DND-41 (cell line): Measurements from ENCODE around the gene VWC2L.

Experiments
- ATAC-seq: fragments of 200-7000 bp; cut with Tn5 transposase; 3 replicates; pipeline ENCODE4 v1.9.1; 2021; ENCODE audit warnings: low read depth; ENCODE audit not compliant: insufficient read depth
- DNase-seq: peaks from one replicate; pipeline ENCODE4 v3.0.0-alpha.2; 2020
- H2AFZ ChIP-seq: 2 replicates; pipeline ENCODE4 v1.6.0; 2012; ENCODE audit warnings: low read depth, low read length
- H3K27ac ChIP-seq: 2 replicates; pipeline ENCODE4 v1.5.1; 2012; ENCODE audit warnings: low read length, inconsistent platforms
- H3K27me3 ChIP-seq: fragments of 200-600 bp; sonication (generic); 2 replicates; pipeline ENCODE4 v1.6.0; 2012; ENCODE audit warnings: low read length, mild to moderate bottlenecking, inconsistent platforms; ENCODE audit not compliant: insufficient read depth, poor library complexity
- H3K36me3 ChIP-seq: 2 replicates; pipeline ENCODE4 v1.5.1; 2012; ENCODE audit warnings: low read length, inconsistent platforms; ENCODE audit not compliant: insufficient read depth
- H3K4me1 ChIP-seq: 2 replicates; pipeline ENCODE4 v1.5.1; 2012; ENCODE audit warnings: mild to moderate bottlenecking, low read length; ENCODE audit not compliant: insufficient read depth
- H3K4me2 ChIP-seq: 2 replicates; pipeline ENCODE4 v1.6.0; 2012; ENCODE audit warnings: mild to moderate bottlenecking, moderate library complexity, low read length, inconsistent platforms; ENCODE audit not compliant: insufficient read depth
- H3K4me3 ChIP-seq, 2 experiments: fragments of 200-600 bp in 1 of 2; shearing (Covaris generic) in 1 of 2; 2 replicates each; pipeline ENCODE4 v1.5.1; 2012 to 2016; ENCODE audit warnings: inconsistent platforms in 2 of 2, low read length in 2 of 2, mild to moderate bottlenecking in 2 of 2, low read depth in 1 of 2, moderate library complexity in 1 of 2
- H3K79me2 ChIP-seq: 2 replicates; pipeline ENCODE4 v1.6.0; 2012; ENCODE audit warnings: low read length, inconsistent platforms; ENCODE audit not compliant: insufficient read depth
- H3K9ac ChIP-seq: 2 replicates; pipeline ENCODE4 v1.6.0; 2012; ENCODE audit warnings: low read depth, mild to moderate bottlenecking, inconsistent platforms, low read length, moderate library complexity
- H3K9me3 ChIP-seq: 2 replicates; pipeline ENCODE4 v1.5.1; 2012; ENCODE audit warnings: low read length, moderate library complexity, mild to moderate bottlenecking, inconsistent platforms; ENCODE audit not compliant: insufficient read depth, severe bottlenecking
- H4K20me1 ChIP-seq: 2 replicates; pipeline ENCODE4 v1.6.0; 2012; ENCODE audit warnings: low read length; ENCODE audit not compliant: insufficient read depth
- EZH2 ChIP-seq: IDR thresholded peaks from 3 replicates; pipeline ENCODE4 v1.6.1; 2012; ENCODE audit warnings: borderline replicate concordance, low read depth, mild to moderate bottlenecking, moderate library complexity, low read length, inconsistent platforms; ENCODE audit not compliant: severe bottlenecking
- TF ChIP-seq, protein P1 (sequence below): IDR thresholded peaks from 2 replicates; pipeline ENCODE4 v1.5.1; 2012; ENCODE audit warnings: borderline replicate concordance, low read length, moderate library complexity, mild to moderate bottlenecking; ENCODE audit not compliant: poor library complexity, severe bottlenecking; ENCODE audit errors: extremely low read depth

Gene VWC2L

DNA sequence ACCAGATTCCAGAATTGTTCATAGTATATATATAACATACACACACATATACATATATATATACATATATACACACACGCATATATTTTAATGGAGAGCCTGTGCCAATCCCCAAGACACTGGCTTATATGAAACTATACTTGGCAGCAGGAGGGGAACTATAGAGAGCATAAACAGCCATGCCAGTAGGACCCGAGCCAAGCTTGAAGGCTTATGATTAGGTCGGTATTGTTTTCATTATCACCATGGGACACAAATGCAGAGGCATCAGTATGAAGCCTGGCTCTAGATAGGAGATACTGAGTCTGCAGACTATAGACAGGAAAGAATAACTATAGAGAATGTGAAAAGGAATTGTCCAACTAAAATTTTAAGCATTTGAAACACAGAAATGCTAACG lies 181.2 kb downstream of the VWC2L start:
- H3K4me2 ChIP-seq, result no peak overlapping the region
- no peak for DNase-seq
- no peak for ATAC-seq
- no peaks in the 10 kb centered on the region for H4K20me1 ChIP-seq
- H3K9ac ChIP-seq, result no peak overlapping the region
- H3K4me1 ChIP-seq, result no peaks in the 10 kb centered on the region
- H3K4me3 ChIP-seq, result no peak overlapping the region
- H3K27me3 ChIP-seq, result no peaks in the 10 kb centered on the region
- H3K79me2 ChIP-seq, result no peaks in the 10 kb centered on the region
- no peaks in the 10 kb centered on the region for H3K9me3 ChIP-seq
- H3K36me3 ChIP-seq, result no peaks in the 10 kb centered on the region
- no peak overlapping the region for H2AFZ ChIP-seq
- H3K27ac ChIP-seq, result no peak overlapping the region
- TF ChIP-seq, protein P1, sequence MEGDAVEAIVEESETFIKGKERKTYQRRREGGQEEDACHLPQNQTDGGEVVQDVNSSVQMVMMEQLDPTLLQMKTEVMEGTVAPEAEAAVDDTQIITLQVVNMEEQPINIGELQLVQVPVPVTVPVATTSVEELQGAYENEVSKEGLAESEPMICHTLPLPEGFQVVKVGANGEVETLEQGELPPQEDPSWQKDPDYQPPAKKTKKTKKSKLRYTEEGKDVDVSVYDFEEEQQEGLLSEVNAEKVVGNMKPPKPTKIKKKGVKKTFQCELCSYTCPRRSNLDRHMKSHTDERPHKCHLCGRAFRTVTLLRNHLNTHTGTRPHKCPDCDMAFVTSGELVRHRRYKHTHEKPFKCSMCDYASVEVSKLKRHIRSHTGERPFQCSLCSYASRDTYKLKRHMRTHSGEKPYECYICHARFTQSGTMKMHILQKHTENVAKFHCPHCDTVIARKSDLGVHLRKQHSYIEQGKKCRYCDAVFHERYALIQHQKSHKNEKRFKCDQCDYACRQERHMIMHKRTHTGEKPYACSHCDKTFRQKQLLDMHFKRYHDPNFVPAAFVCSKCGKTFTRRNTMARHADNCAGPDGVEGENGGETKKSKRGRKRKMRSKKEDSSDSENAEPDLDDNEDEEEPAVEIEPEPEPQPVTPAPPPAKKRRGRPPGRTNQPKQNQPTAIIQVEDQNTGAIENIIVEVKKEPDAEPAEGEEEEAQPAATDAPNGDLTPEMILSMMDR, result no peak
- no peak for TF ChIP-seq EZH2

GRCh38 chr2:214593727-214594126 lies 182.9 kb downstream of the VWC2L start:
- Histone ChIP-seq H2AFZ (no peak overlapping the region; the same call in 1 of the 2 replicates), H3K9ac (no peak overlapping the region), H3K27ac (no peak overlapping the region), H3K36me3 (no peaks in the 10 kb centered on the region), H3K4me2 (no peak overlapping the region), H3K79me2 (no peaks in the 10 kb centered on the region), H3K9me3 (no peaks in the 10 kb centered on the region), H3K4me3 (no peak overlapping the region), H4K20me1 (no peaks in the 10 kb centered on the region), H3K4me1 (no peaks in the 10 kb centered on the region), H3K27me3 (no peaks in the 10 kb centered on the region)
- TF ChIP-seq, protein P1, result no peak
- no peak for TF ChIP-seq EZH2
- ATAC-seq (no peak), DNase-seq (no peak)

DNA sequence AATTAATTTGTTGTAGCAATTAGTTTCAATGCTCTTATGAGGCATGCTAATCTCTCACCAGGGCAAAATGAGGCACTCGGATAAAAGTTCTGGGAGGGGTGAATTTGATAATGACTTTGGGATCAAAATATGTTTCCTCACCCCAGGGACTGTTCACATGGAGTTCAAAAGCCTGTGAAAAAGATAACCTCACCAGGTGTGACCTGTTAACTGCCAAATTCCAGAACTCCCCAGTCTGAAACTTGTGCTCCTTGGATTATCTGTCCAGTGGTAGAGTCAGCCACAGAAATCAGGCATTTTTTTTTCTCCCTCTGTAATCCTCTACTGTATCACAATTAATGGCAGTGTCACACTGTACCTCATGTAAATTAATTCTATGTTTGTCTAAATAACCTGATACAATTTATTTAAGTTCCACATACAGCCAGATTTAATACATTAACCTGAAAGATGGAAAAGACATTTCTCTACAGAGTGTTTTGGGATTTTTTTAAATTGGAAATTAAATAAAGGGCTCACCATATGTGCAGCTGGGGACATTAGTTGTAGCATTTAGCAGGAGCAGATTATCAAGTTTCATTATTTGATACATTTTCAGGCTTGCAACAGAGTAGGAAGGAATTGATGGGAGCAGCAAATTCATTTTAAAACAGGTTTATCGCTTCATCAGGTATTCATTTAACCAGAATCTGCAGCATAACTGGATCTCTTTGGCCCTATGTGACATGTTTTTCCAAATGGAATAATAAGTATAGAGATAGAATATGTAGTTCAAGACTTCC lies 191.2 kb downstream of the VWC2L start:
- DNase-seq (no peak), ATAC-seq (no peak)
- H3K27me3 ChIP-seq, result no peaks in the 10 kb centered on the region
- H4K20me1 ChIP-seq, result no peaks in the 10 kb centered on the region
- H2AFZ ChIP-seq, result no peak overlapping the region
- H3K9me3 ChIP-seq, result no peaks in the 10 kb centered on the region
- no peak overlapping the region for H3K4me2 ChIP-seq
- H3K79me2 ChIP-seq, result no peaks in the 10 kb centered on the region
- H3K4me3 ChIP-seq, result no peak overlapping the region
- no peak overlapping the region for H3K9ac ChIP-seq
- H3K27ac ChIP-seq, result no peak overlapping the region
- TF ChIP-seq EZH2, result no peak
- TF ChIP-seq, protein P1, result no peak
- no peaks in the 10 kb centered on the region for H3K4me1 ChIP-seq
- H3K36me3 ChIP-seq, result no peaks in the 10 kb centered on the region
